SK-N-MC (cell line): ENCODE results near the gene ALOXE3.

Source experiments
- EZH2 ChIP-seq: fragments of 200-600 bp; sonication (generic); IDR thresholded peaks from one replicate; pipeline ENCODE4 v1.6.1; 2017; ENCODE audit warnings: antibody characterized with exemption
- POLR2AphosphoS5 ChIP-seq: IDR thresholded peaks from 2 replicates; pipeline ENCODE4 v1.6.1; 2012; ENCODE audit warnings: mild to moderate bottlenecking, low read depth, low read length, borderline replicate concordance

GRCh38 chr17:8056976-8057625 lies 61.2 kb downstream of the ALOXE3 start:
- no peak for TF ChIP-seq EZH2
- no peak for TF ChIP-seq POLR2AphosphoS5
